HepG2 (cell line): ENCODE data around the gene FAAP20. TPM values are rescaled to one million over a fixed set of nuclear protein-coding genes. Genes with fewer than 3 reads are reported as not detected.

Source experiments
- CBX5 ChIP-seq: sonication (generic); formaldehyde crosslinking; IDR thresholded peaks from 2 replicates; pipeline ENCODE4 v1.4.0; 2020; ENCODE audit warnings: missing genetic modification reagents, borderline replicate concordance
- FOXO1 ChIP-seq: sonication (generic); formaldehyde crosslinking; IDR thresholded peaks from 2 replicates; pipeline ENCODE4 v1.4.0; 2020; ENCODE audit warnings: missing genetic modification reagents
- HIVEP1 ChIP-seq: sonication (generic); formaldehyde crosslinking; IDR thresholded peaks from 2 replicates; pipeline ENCODE4 v1.4.0; 2020; ENCODE audit warnings: mild to moderate bottlenecking, missing genetic modification reagents
- HNF1A ChIP-seq, 2 experiments: sonication (generic) in 1 of 2; formaldehyde crosslinking in 1 of 2; IDR thresholded peaks; 2 replicates each; pipeline versions ENCODE4 v1.4.0 to v1.6.1; 2016 to 2020; ENCODE audit warnings: borderline replicate concordance in 1 of 2, low read depth in 1 of 2, mild to moderate bottlenecking in 1 of 2, missing genetic modification reagents in 1 of 2
- HNF1B ChIP-seq: sonication (generic); formaldehyde crosslinking; IDR thresholded peaks from 2 replicates; pipeline ENCODE4 v1.5.1; 2020; ENCODE audit warnings: mild to moderate bottlenecking, moderate library complexity, missing genetic modification reagents
- JARID2 ChIP-seq: sonication (generic); formaldehyde crosslinking; IDR thresholded peaks from 2 replicates; pipeline ENCODE4 v1.8.1; 2023; ENCODE audit warnings: missing genetic modification reagents, inconsistent platforms; ENCODE audit not compliant: insufficient replicate concordance
- MAF1 ChIP-seq: sonication (generic); formaldehyde crosslinking; IDR thresholded peaks from 2 replicates; pipeline ENCODE4 v1.5.0; 2020; ENCODE audit warnings: missing genetic modification reagents, borderline replicate concordance
- MEIS2 ChIP-seq: sonication (generic); formaldehyde crosslinking; IDR thresholded peaks from 2 replicates; pipeline ENCODE4 v1.9.0; 2021; ENCODE audit warnings: mild to moderate bottlenecking, missing genetic modification reagents
- POLR2G ChIP-seq: fragments of 200-400 bp; formaldehyde crosslinking; IDR thresholded peaks from 2 replicates; pipeline ENCODE4 v1.6.1; 2018; ENCODE audit warnings: mild to moderate bottlenecking, low read depth, low read length, moderate library complexity
- SAP130 ChIP-seq: IDR thresholded peaks from 2 replicates; pipeline ENCODE4 v1.6.1; 2016; ENCODE audit warnings: low read depth
- SP1 ChIP-seq, 2 experiments: fragments of 450-650 bp in 1 of 2; sonication (generic) in 1 of 2; formaldehyde crosslinking in 1 of 2; IDR thresholded peaks; 2 replicates each; pipeline versions ENCODE4 v1.4.0 to v1.6.1; 2016 to 2020; ENCODE audit warnings: missing genetic modification reagents in 1 of 2
- TFDP2 ChIP-seq: sonication (generic); formaldehyde crosslinking; IDR thresholded peaks from 2 replicates; pipeline ENCODE4 v1.4.0; 2020; ENCODE audit warnings: missing genetic modification reagents
- ZBTB4 ChIP-seq: sonication (generic); formaldehyde crosslinking; IDR thresholded peaks from 2 replicates; pipeline ENCODE4 v1.4.0; 2020; ENCODE audit warnings: missing genetic modification reagents, mild to moderate bottlenecking, borderline replicate concordance
- ZMYM3 ChIP-seq: sonication (generic); formaldehyde crosslinking; IDR thresholded peaks from 2 replicates; pipeline ENCODE4 v1.5.1; 2020; ENCODE audit warnings: mild to moderate bottlenecking, missing genetic modification reagents
- ZNF430 ChIP-seq: sonication (generic); formaldehyde crosslinking; IDR thresholded peaks from 2 replicates; pipeline ENCODE4 v1.9.0; 2021; ENCODE audit warnings: mild to moderate bottlenecking, missing genetic modification reagents
- ZNF543 ChIP-seq: sonication (generic); formaldehyde crosslinking; IDR thresholded peaks from 2 replicates; pipeline ENCODE4 v1.4.0; 2020; ENCODE audit warnings: mild to moderate bottlenecking, missing genetic modification reagents
- ZNF772 ChIP-seq: sonication (generic); formaldehyde crosslinking; IDR thresholded peaks from 2 replicates; pipeline ENCODE4 v1.5.0; 2020; ENCODE audit warnings: mild to moderate bottlenecking, missing genetic modification reagents
- ZNF776 ChIP-seq: sonication (generic); formaldehyde crosslinking; IDR thresholded peaks from 2 replicates; pipeline ENCODE4 v1.4.0; 2020; ENCODE audit warnings: mild to moderate bottlenecking, missing genetic modification reagents
- ZSCAN20 ChIP-seq: sonication (generic); formaldehyde crosslinking; IDR thresholded peaks from 2 replicates; pipeline ENCODE4 v1.4.0; 2020; ENCODE audit warnings: missing genetic modification reagents, mild to moderate bottlenecking, borderline replicate concordance
- polyA plus RNA-seq, 8 experiments: library from polyadenylated mRNA; depleted of rRNA in 3 of 8; stranded (reverse) in 7 of 8; unstranded in 1 of 8; fragments of >200 nt; fragmentation: Illumina TruSeq in 4 of 8; extraction: Trizol in 4 of 8; gene quantifications; 2 replicates each; pipeline versions ENCODE4 v1.2.1 to v1.2.3, GENCODE V29; 2011 to 2016; ENCODE audit warnings: low read depth in 4 of 8, missing spikeins in 1 of 8, mixed read lengths in 1 of 8; ENCODE audit not compliant: insufficient read depth in 1 of 8
- total RNA-seq, 5 experiments: library from RNA; depleted of rRNA; stranded (reverse); fragments of >200 nt; fragmentation: Illumina TruSeq; extraction: Trizol; gene quantifications; 2 replicates each; pipeline ENCODE4 v1.2.3, GENCODE V29; 2016; ENCODE audit warnings: low read depth in 1 of 5

The FAAP20 gene
- total and polyA plus RNA-seq, 2 of the 13 experiments (the other 11 are each of a cell fraction or from before 2014, with no cell fraction given) = 9.6 to 10.8 TPM

GRCh38 chr1:2206813-2207487 is 12.4 kb upstream of the FAAP20 start (continued):
- TF ChIP-seq ZNF543 (CRISPR knock-in tag) (no peak), FOXO1 (no peak; the same call in 1 of the 2 replicates), ZNF776 (CRISPR knock-in tag) (no peak), POLR2G (peak; percentile 22; the same call in 1 of the 2 replicates), MAF1 (no peak; the same call in 1 of the 2 replicates), JARID2 (CRISPR knock-in tag) (no peak), CBX5 (CRISPR knock-in tag) (no peak), HIVEP1 (CRISPR knock-in tag) (no peak), SAP130 (CRISPR knock-in tag) (peak; percentile 52), ZSCAN20 (CRISPR knock-in tag) (no peak), MEIS2 (CRISPR knock-in tag) (0 out of 2 replicates have a peak, but pooled peaks have one; percentile 62), HNF1B (no peak), ZBTB4 (CRISPR knock-in tag) (no peak), ZNF772 (CRISPR knock-in tag) (no peak), TFDP2 (CRISPR knock-in tag) (no peak), SP1 (IDR thresholded peaks at IDR 0.05) (no peak), SP1 (CRISPR knock-in tag; IDR thresholded peaks at IDR 0.05) (no peak), ZMYM3 (no peak), ZNF430 (no peak), HNF1A (IDR thresholded peaks at IDR 0.05; ENCODE audit: low read depth) (no peak), HNF1A (CRISPR knock-in tag; IDR thresholded peaks at IDR 0.05; ENCODE audit: borderline replicate concordance) (no peak)
